Measurements from ENCODE around the gene PTTG1IP.

The PTTG1IP gene

DNA sequence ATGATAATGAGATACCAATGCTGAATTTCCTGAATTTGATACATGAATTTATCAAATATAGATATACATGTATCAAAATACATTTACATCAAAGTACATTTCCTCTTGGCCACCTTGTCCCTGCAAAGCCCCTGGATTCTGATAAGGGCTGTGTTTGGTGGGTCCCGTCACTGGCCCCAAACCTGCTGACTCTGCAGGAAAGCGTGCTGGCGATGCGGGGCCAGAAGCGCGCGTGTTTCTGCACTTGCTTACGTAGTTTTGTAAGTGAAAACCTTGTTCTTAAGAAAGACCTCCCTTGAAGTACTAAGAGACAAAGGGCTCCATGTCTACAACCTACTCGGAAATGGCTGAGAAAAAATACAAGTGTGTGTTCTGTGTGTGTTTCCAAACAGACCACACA, 36.2 kb upstream of the PTTG1IP start:
- no peak for DNase-seq (ENCODE audit: low read depth)

DNA sequence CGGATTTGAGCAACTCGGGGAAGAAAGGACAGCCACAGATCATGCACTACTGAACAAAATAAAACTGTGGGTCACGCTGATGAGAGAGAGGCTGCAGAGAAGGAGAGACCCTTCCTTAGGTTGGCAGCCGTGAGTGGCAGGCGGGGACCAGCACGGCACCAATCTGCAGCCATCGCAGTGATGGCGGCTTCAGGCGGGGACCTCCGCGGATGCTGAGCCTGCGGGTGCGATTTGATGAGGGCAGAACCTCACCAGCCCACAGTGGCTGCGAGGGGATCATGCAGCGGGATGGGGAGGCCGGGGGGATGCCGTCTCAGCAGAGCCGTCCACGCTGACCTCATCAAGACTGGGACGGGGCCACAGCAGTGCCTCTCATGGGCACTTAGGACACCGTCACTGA, 35.4 kb upstream of the PTTG1IP start:
- no peak for DNase-seq (ENCODE audit: low read depth)

- DNase-seq (ENCODE audit: low read depth): no peak
Measured at GRCh38 chr21:44907966-44908895, 34.7 kb upstream of the PTTG1IP start.

GRCh38 chr21:44907225-44907965, 33.9 kb upstream of the PTTG1IP start:
- no peak for DNase-seq (ENCODE audit: low read depth)

DNA sequence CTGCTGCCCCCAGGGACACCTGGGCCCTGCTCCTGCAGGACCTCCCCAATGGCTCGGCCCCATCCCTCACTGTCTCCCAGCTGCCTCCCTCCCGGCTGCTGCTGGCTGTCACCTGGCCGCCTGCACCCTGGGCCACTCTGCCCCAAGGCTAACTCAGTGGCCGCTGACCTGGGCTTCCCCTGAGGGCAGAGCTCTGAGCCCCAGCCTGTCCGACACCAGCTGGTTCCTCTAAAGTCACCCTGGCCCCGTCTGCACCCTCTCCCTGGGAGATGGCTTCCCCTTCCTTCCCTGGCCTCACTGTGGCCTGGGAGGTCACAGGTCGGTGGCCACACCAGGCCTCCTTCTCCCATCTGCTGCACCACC, 32.2 kb upstream of the PTTG1IP start:
- no peak for DNase-seq (ENCODE audit: low read depth)

DNA sequence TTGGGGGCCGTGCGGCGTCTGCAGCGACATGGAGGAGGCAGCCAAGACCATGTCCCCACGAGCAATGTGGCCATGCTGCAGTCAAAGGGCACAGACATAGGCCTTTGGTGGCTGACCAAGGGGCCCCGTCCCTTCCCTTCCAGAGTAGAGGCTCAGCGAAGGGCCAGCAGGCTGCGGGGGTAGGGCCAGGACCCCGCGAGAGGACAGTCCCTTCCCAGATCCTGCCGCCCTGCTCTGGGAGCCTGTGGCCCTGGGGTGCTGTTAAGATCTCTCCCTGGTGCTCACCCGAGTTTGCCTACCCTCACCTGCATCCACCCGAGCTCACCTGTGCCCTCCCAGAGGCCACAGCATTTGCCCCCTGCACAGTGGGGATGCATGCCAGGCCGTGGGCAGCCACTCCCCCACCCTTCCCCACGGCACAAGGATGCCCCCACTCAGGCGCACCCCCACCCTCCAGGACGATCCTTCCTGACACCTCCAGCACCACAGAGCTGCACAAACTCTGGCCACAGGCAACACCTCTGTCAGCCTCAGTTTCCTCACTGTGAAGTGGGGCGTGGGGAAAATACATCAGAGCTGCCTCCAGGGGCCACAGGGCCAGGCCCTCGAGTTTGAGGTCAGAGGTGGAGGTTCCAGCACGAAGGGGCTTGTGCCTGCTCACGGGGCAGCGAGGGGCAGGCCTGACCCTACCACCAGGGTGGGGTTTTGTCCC, 31.7 kb upstream of the PTTG1IP start:
- no peak for DNase-seq (ENCODE audit: low read depth)

- DNase-seq (ENCODE audit: low read depth): no peak
Measured at GRCh38 chr21:44904141-44904923, 30.8 kb upstream of the PTTG1IP start.

DNA sequence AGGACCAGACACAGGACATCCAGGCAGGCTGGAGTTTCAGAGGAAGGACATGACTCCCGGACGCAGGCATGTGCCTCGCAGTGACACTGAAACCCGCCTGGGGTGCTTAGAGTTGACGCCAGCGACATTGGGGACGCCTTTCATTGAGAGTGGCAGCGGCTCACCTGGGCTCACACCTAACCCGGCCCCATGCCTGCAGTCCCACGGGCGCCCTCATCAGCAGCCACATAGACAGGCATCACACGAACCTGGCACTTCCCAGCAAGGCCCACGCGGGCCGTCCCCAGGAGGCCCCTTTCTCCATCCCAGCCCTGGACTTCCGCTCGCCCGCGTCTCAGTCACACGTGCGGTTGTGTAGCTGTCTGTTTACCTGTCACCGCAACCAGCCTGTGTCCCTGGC, 30.2 kb upstream of the PTTG1IP start:
- no peak for DNase-seq (ENCODE audit: low read depth)

DNA sequence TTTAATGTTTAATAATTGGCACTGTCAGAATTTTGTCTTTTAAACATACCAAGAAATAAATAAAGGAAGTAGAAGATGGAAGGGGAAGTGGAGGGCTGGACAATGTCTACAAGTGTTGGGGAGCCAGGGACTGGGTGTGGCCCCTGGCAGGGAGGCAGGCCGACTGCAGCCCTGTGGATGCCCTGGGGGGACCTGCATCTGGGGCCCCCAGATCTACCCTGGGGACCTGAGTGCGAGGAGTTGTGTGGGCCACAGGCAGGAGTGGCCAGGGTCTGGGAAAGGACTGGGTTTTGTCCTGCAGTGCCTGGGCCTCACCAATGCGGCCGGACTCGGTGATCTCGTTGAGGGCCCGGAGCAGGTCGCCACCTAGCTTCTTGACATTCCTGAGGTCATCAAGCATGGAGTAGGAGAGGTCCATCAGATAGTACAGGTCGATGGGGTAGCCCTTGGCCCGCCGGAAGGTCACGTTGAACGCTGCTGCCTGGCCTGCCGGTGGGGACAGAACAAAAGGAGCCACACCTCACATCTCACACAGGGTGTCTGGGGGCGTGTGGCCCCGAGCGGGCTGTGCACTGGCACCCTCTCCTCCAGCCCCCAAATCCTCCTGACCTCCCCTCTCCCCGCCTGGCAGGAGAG, 29.7 kb upstream of the PTTG1IP start:
- DNase-seq (ENCODE audit: low read depth): no peak

DNA sequence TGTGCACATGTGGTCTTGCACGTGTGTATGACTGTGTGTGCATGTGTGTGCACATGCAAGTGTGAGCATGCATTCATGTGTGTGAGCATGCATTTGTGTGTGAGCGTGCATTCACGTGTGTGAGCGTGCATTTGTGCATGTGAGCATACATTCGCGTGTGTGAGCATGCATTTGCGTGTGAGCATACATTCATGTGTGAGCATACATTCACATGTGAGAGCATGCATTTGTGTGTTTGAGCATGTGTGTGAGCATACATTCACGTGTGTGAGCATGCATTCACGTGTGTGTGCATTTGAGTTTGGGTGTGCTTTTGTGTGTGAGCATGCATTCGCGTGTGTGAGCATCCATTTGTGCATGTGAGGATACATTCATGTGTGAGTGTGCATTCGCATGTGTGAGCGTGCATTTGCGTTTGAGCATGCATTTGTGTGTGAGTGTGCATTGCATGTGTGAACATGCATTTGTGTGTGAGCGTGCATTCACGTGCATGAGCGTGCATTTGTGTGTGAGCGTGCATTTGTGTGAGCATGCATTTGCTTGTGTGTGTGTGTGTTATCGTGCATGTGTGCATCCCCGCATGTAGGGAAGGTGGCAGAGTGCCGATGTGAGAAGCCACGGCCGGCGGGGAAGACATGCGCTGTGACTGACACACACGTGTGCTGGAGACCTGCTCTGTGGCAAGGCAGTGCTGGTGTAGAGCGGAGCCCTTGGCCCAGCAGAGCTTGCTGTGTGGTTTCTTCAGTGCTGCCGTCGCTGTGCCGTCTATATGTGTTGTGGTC, 29.0 kb upstream of the PTTG1IP start:
- DNase-seq (ENCODE audit: low read depth): no peak

GRCh38 chr21:44901391-44902074, 28.0 kb upstream of the PTTG1IP start:
- DNase-seq (ENCODE audit: low read depth): no peak

DNA sequence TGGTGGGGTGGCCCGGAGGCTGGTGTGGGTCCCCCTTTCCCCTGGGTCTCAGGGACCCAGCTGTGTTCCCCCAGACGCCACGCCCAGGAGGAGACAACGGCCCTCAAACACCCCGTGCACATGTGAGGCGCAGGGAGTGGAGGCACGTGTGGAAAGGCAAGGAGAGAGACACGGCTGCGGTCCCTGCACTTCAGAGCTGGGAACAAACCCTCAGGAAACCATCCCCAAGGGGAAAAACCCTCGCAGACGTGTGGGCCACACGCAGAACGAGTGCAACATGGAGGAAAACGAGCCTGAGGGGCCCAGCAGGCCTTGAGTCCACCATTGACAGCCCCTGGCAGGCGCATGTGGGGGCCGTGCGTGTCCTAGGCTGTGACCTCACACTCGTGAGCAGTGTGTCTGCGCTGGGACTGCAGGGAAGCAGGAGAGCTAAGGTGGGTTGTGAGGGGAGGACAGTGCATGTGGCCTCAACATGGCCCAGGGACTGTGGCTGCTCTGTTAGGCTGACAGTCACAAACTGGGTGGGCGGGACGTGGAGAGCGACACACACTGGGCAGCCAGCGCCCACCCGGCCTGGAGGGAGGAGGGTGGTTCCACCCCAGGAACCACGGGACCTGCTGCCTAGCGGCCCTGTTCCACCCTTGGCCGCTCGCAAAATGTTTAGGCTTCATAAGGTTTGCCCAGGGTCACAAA, 27.2 kb upstream of the PTTG1IP start:
- no peak for DNase-seq (ENCODE audit: low read depth)

GRCh38 chr21:44899768-44900558, 26.5 kb upstream of the PTTG1IP start:
- no peak for DNase-seq (ENCODE audit: low read depth)

DNA sequence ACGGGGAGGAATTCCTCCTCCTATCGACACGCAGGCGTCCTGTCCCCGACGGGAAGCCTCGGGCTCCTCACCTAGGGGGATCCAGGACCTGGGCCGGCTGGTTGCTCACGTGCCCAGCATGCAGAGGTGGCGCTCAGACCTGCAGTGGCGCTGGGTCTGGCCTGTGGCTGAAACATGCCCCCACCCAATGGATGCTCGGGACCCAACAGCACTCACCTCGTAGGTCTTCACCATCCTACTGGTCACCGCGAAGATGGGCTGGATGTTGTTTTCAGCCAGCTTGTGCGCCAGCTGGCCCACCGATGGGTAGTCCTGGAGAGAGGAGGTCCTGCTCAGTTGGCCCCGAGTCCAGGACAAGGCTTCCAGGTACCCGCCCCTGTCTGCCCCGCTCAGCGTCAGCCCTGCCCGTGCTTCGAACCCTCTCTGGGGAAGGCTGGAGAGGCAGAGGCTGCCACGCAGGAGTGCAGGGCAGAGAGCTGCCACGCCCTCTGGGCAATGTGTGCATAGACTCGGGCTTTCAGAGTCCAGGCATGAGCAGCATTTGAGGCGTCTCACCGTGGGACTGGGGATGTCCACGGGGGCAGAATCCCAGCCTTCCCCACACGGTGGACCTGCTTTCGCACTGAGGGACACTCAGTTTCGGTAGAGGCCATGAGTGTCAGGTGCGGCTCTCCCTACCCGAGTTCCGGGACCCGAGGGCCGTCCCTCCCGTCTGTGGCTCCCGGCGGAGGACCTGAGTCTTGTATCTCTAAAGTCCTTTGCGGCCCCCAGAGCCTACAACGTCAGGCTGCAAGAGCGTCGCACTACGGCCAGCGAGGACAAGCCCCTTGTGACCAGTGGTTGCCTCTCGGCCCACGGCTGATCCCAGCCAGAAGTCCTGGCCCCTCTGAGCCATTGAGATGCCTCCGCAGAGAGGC, 25.6 kb upstream of the PTTG1IP start:
- DNase-seq (ENCODE audit: low read depth): no peak

DNA sequence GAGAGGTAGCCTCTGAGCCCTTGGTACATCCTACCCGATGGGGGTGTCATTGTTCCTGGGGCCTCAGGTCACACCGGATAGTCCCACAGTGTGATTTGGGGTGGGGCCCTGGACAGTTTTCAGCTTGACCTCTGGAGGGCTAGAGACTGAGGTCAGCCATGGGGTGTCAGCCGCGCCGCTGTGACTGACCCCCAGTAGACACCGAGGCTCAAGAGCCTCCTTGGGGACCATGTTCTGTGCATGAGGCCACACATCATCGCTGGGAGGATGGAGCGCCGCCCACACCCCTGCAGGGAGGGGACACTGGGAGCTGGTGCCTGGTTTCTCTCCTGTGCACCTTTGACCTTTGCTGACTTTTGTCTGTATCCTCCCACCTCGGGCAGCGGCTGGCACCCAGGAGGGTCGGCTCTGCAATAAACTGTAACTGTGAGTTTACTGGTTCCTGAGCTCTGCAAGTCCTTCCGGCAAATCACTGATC, 24.6 kb upstream of the PTTG1IP start:
- DNase-seq (ENCODE audit: low read depth): no peak

- DNase-seq (ENCODE audit: low read depth): no peak
Measured at GRCh38 chr21:44897326-44898010, 24.0 kb upstream of the PTTG1IP start.

Measured in activated gamma-delta T cell treated with anti-CD3 and anti-CD28 coated beads, Interleukin-2, amount 50 U/mL, for 16 hours (primary cell).